ENCODE data around the gene C1orf50. TPM values are rescaled to one million over a fixed set of nuclear protein-coding genes. Genes with fewer than 3 reads are reported as not detected.

The C1orf50 gene
- total and polyA plus RNA-seq, 2 donors (not counting 3 experiments of a cell fraction or from before 2014, with no cell fraction given) = 4.8 to 7.4 TPM

DNA sequence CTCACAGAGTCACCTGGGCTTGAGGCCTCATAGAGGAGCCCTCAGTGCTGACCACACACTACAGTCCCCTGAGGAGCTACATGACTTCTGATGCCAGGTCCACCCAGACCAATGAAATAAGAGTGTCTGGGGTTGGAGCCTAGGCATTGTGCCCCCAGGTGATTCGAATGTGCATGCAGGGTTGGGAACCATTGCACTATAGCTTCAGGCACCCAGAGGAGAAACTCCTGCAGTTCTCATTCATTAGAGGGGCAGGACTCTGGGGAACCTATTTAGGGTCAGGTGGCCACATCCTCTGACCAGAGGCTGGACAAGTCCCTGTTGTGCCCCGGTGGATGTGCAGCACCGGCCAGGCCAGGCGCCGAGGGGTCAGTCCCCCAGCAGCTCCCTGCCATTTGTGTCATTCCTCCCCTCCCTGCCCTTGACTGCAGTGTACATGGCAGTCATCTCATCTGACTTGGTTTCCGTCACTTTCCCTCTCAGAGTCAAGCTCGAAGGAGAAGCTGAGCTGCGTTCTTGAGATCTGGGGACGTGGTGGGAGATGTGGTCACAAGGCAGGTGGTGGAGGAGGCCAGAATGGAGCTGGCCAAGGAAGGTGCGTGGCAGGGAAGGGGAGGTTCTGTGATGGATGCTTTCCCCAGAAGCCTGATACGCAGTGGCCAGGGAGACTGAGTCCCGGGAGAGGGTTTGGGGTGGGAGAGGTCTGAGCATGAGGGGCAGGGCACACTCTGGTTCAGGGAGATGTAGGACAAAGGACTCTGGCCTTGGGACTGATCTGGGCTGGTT lies 33.4 kb upstream of the C1orf50 start:
- dilution Hi-C loops (cut with MboI; ENCODE audit: extremely low pct_ligation_motif_present, low sequenced_read_pairs) = no loop called here
- no peak overlapping the region for H3K9ac ChIP-seq (replicated peaks; ENCODE audit: extremely low read depth, insufficient read depth, low read length)
- BruUV-seq (replicated peaks) = no TSS peak

More for the DNA sequence above, 33.4 kb upstream of the C1orf50 start:
- H3K27me3 ChIP-seq (ENCODE audit: control insufficient read depth in 2 of 2, insufficient read depth in 2 of 2, low read length in 2 of 2) = no peaks in the 10 kb centered on the region
- H3K9me3 ChIP-seq (replicated peaks; ENCODE audit: control insufficient read depth, insufficient read depth, low read length) = no peaks in the 10 kb centered on the region
- no peak for TF ChIP-seq MYC (IDR thresholded peaks at IDR 0.05; ENCODE audit: low read depth, low read length)
- TF ChIP-seq FOS (IDR thresholded peaks at IDR 0.05; ENCODE audit: borderline replicate concordance, insufficient read depth, low read length) = no peak
- TF ChIP-seq JUN (IDR thresholded peaks at IDR 0.05; ENCODE audit: borderline replicate concordance, insufficient read depth, insufficient read length, low read depth) = no peak
- TF ChIP-seq POLR2A (IDR thresholded peaks at IDR 0.05; ENCODE audit: low read depth, low read length) = no peak
- no peak for TF ChIP-seq CTCF (IDR thresholded peaks at IDR 0.05; ENCODE audit: extremely low read depth in 1 of 2, insufficient read depth in 1 of 2, low read depth in 1 of 2, low read length in 2 of 2)
- TF ChIP-seq POLR2AphosphoS5 (IDR thresholded peaks at IDR 0.05; ENCODE audit: insufficient read depth, low read depth, low read length) = no peak
- no peak for TF ChIP-seq EZH2 (IDR thresholded peaks at IDR 0.05; ENCODE audit: borderline replicate concordance, low read depth, low read length, severe bottlenecking)
- TF ChIP-seq MAX (IDR thresholded peaks at IDR 0.05; ENCODE audit: insufficient read depth, insufficient read length) = no peak
- no peak for TF ChIP-seq GATA2 (IDR thresholded peaks at IDR 0.05; ENCODE audit: insufficient read depth, insufficient read length, low read depth, low read length)
- no peaks in the 10 kb centered on the region for H3K4me1 ChIP-seq (ENCODE audit: control insufficient read depth, extremely low read depth, insufficient read depth, low read length)
- no peaks in the 10 kb centered on the region for H3K36me3 ChIP-seq (ENCODE audit: control insufficient read depth in 2 of 2, extremely low read depth in 1 of 2, insufficient read depth in 2 of 2, low read length in 2 of 2)
- no peaks in the 10 kb centered on the region for H3K9me1 ChIP-seq (replicated peaks; ENCODE audit: control insufficient read depth, extremely low read depth, insufficient read depth, low read length)
- no peak overlapping the region for H3K4me2 ChIP-seq (ENCODE audit: insufficient read depth, low read length)
- FAIRE-seq (no peak), DNase-seq (ENCODE audit: low read depth, low spot score) (no peak)
- intact Hi-C loops (cut with micrococcal nuclease) = no loop called here
- no peak overlapping the region for H3K4me3 ChIP-seq (replicated peaks in 1 of 3; ENCODE audit: insufficient read depth in 1 of 3, low read depth in 1 of 3, low read length in 3 of 3)
- no peaks in the 10 kb centered on the region for H3K79me2 ChIP-seq (ENCODE audit: control insufficient read depth, insufficient read depth, low read length)
- CTCF ChIA-PET = interaction anchor here (0.7 to 1.3 kb wide), 5 partner anchors 10 to 155 kb away, joined by 3 to 4 read pairs (median 3); no protein-coding TSS in a partner anchor
- POLR2A ChIA-PET = no interaction called here
- no peak overlapping the region for H3K27ac ChIP-seq (ENCODE audit: insufficient read depth, low read depth, low read length)
- no peaks in the 10 kb centered on the region for H4K20me1 ChIP-seq (replicated peaks; ENCODE audit: control insufficient read depth, extremely low read depth, insufficient read depth, low read length)
- H2AFZ ChIP-seq (ENCODE audit: low read depth, low read length) = no peak overlapping the region

Data from endothelial cell of umbilical vein (primary cell).